Cardiac muscle cell (in vitro differentiated cells and primary cell): Measurements from ENCODE around the gene KBTBD8. TPM values are rescaled to one million over a fixed set of nuclear protein-coding genes. Genes with fewer than 3 reads are reported as not detected.

Experiments
- DNase-seq, 2 donors: peaks; one replicate each; pipeline versions ENCODE4 v3.0.0 to v3.0.0-alpha.2; 2010 to 2017; ENCODE audit warnings: low read depth in 1 of 2, low spot score in 1 of 2
- H3K27ac ChIP-seq: fragments of 200-600 bp; sonication (generic); 2 replicates; pipeline ENCODE4 v1.5.1; 2016
- H3K27me3 ChIP-seq: fragments of 200-600 bp; sonication (generic); 2 replicates; pipeline ENCODE4 v1.6.0; 2016; ENCODE audit warnings: control low read depth
- H3K36me3 ChIP-seq: fragments of 200-600 bp; sonication (generic); 2 replicates; pipeline ENCODE4 v1.5.1; 2016; ENCODE audit warnings: control low read depth
- H3K4me1 ChIP-seq: fragments of 200-600 bp; sonication (generic); 2 replicates; pipeline ENCODE4 v1.8.1; 2017; ENCODE audit warnings: low read depth, mild to moderate bottlenecking, mixed run types
- H3K4me3 ChIP-seq: fragments of 200-600 bp; sonication (generic); 2 replicates; pipeline ENCODE4 v1.5.1; 2016; ENCODE audit warnings: mild to moderate bottlenecking
- H3K9me3 ChIP-seq: fragments of 200-600 bp; sonication (generic); 2 replicates; pipeline ENCODE4 v1.5.1; 2017; ENCODE audit warnings: low read depth, mild to moderate bottlenecking, control low read depth
- CTCF ChIP-seq: IDR thresholded peaks from 2 replicates; pipeline ENCODE4 v1.5.1; 2012; ENCODE audit warnings: low read depth, mild to moderate bottlenecking, low read length
- polyA plus RNA-seq: library from polyadenylated mRNA; unstranded; fragments of >200 nt; fragmentation: Nextera tagmentation; extraction: Ambion mirVana; gene quantifications from 2 replicates; pipeline ENCODE4 v1.2.1, GENCODE V29; 2016
- total RNA-seq: library from RNA; depleted of rRNA; stranded (reverse); fragments of >200 nt; gene quantifications from 2 replicates; pipeline ENCODE4 v1.2.3, GENCODE V29; 2016

KBTBD8 gene
- total and polyA plus RNA-seq, 2 experiments from 2014 or later: 4.3 to 13.8 TPM

GRCh38 chr3:67018789-67019526 is 20.9 kb downstream of the KBTBD8 start:
- TF ChIP-seq CTCF: no peak
- H3K4me1 ChIP-seq: peaks cover 57% of the 10 kb centered on the region
- no peaks in the 10 kb centered on the region for H3K9me3 ChIP-seq
- peak in 1 of 2 donors; percentile 26 for DNase-seq
- no peaks in the 10 kb centered on the region for H3K27me3 ChIP-seq
- peak overlapping the region; percentile 82 for H3K27ac ChIP-seq
- H3K36me3 ChIP-seq: no peaks in the 10 kb centered on the region
- H3K4me3 ChIP-seq: no peak overlapping the region

GRCh38 chr3:67028001-67028784 is 30.1 kb downstream of the KBTBD8 start:
- peaks cover 31% of the 10 kb centered on the region for H3K4me1 ChIP-seq
- H3K9me3 ChIP-seq: no peaks in the 10 kb centered on the region
- TF ChIP-seq CTCF: no peak
- DNase-seq: no peak
- no peaks in the 10 kb centered on the region for H3K27me3 ChIP-seq
- H3K36me3 ChIP-seq: no peaks in the 10 kb centered on the region
- H3K27ac ChIP-seq: no peak overlapping the region
- H3K4me3 ChIP-seq: no peak overlapping the region

GRCh38 chr3:67030785-67031740 is 33.0 kb downstream of the KBTBD8 start:
- DNase-seq: no peak
- no peak overlapping the region for H3K4me3 ChIP-seq
- TF ChIP-seq CTCF: no peak

GRCh38 chr3:67031986-67032385 is 33.9 kb downstream of the KBTBD8 start:
- Histone ChIP-seq H3K4me1 (peaks cover 42% of the 10 kb centered on the region), H3K4me3 (no peak overlapping the region), H3K27ac (peak overlapping the region; percentile 66), H3K36me3 (no peaks in the 10 kb centered on the region), H3K9me3 (no peaks in the 10 kb centered on the region), H3K27me3 (no peaks in the 10 kb centered on the region)
- TF ChIP-seq CTCF: no peak
- no peak for DNase-seq

More at GRCh38 chr3:67030785-67031740, 33.0 kb downstream of the KBTBD8 start:
- H3K9me3 ChIP-seq: no peaks in the 10 kb centered on the region
- H3K27ac ChIP-seq: peak overlapping the region; percentile 66
- no peaks in the 10 kb centered on the region for H3K36me3 ChIP-seq
- peaks cover 42% of the 10 kb centered on the region for H3K4me1 ChIP-seq
- H3K27me3 ChIP-seq: no peaks in the 10 kb centered on the region

- Histone ChIP-seq H3K36me3 (no peaks in the 10 kb centered on the region), H3K4me1 (peaks cover 42% of the 10 kb centered on the region), H3K4me3 (no peak overlapping the region), H3K27ac (peak overlapping the region; percentile 42), H3K27me3 (no peaks in the 10 kb centered on the region), H3K9me3 (no peaks in the 10 kb centered on the region)
- DNase-seq: no peak
- no peak for TF ChIP-seq CTCF
Measured at GRCh38 chr3:67033079-67033478, 35.0 kb downstream of the KBTBD8 start.
